Measurements from ENCODE around the gene LRRC72.

Gene LRRC72

DNA sequence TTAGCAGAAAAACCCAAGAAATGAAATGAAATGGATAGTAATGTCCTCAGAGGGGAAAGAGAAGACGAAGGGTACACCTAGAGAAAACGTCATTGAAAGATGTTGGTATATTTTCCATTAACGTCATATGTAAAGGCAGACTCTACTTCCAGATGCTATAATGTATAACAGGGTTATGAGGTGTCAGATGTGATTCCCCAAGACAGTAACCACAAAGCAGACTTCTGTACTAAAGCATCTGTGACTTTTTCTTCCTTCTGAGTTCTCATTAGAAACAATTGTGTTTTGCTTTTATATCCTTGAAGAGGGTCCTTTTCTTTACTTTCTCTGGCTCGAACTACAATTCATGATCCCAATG, 37.4 kb downstream of the LRRC72 start:
- Histone ChIP-seq H3K9me3 (ENCODE audit: control insufficient read depth in 5 of 5, low read length in 5 of 5) (no peaks in the 10 kb centered on the region), H3K4me1 (ENCODE audit: control insufficient read depth in 5 of 5, insufficient read depth in 5 of 5, low read length in 5 of 5) (no peaks in the 10 kb centered on the region), H3K27me3 (ENCODE audit: control insufficient read depth in 5 of 5, insufficient read depth in 4 of 5, low read length in 5 of 5) (no peaks in the 10 kb centered on the region), H3K4me3 (ENCODE audit: low read depth in 1 of 5, low read length in 5 of 5) (no peak overlapping the region), H3K9ac (ENCODE audit: low read length in 5 of 5) (no peak overlapping the region), H3K27ac (ENCODE audit: low read depth, low read length) (no peak overlapping the region), H3K36me3 (ENCODE audit: control insufficient read depth in 5 of 5, insufficient read depth in 5 of 5, low read length in 5 of 5) (no peaks in the 10 kb centered on the region)

DNA sequence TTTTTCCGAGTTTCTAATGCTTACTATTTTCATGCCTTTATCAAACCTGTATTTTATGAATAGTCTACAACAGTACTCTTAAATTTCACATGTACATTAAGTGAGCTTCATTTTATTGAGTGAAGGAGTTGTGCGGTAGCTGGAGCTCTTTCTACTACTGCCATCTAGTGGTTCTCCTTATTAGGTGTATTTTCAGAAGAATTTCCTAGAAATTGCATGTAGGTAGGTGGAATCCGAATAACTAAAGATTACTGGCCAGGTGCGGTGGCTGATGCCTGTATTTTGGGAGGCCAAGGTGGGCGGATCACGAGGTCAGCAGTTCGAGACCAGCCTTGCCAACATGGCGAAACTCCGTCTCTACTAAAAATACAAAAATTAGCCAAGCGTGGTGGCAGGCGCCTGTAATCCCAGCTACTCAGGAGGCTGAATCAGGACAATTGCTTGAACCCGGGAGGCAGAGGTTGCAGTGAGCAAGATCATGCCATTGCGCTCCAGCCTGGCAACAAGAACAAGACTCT, 38.3 kb downstream of the LRRC72 start:
- H3K9ac ChIP-seq (ENCODE audit: low read length in 5 of 5), result no peak overlapping the region
- H3K27ac ChIP-seq (ENCODE audit: low read depth, low read length), result no peak overlapping the region
- H3K9me3 ChIP-seq (ENCODE audit: control insufficient read depth in 5 of 5, low read length in 5 of 5), result no peaks in the 10 kb centered on the region
- H3K4me3 ChIP-seq (ENCODE audit: low read depth in 1 of 5, low read length in 5 of 5), result no peak overlapping the region
- no peaks in the 10 kb centered on the region for H3K4me1 ChIP-seq (ENCODE audit: control insufficient read depth in 5 of 5, insufficient read depth in 5 of 5, low read length in 5 of 5)
- H3K36me3 ChIP-seq (ENCODE audit: control insufficient read depth in 5 of 5, insufficient read depth in 5 of 5, low read length in 5 of 5), result no peaks in the 10 kb centered on the region
- H3K27me3 ChIP-seq (ENCODE audit: control insufficient read depth in 5 of 5, insufficient read depth in 4 of 5, low read length in 5 of 5), result no peaks in the 10 kb centered on the region

DNA sequence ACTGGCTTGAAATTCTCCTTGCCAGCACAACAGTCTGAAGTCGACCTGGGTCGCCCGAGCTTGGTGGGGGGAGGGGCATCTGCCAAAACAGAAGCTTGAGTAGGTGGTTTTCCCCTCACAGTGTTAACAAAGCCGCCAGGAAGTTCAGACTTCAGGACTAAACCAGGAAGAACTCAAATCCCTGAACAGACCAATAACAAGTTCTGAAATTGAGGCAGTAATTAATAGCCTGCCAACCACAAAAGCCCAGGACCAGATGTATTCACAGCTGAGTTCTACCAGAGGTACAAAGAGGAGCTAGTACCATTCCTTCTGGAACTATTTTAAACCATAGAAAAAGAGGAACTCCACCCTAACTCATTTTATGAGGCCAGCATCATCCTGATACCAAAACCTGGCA, 45.3 kb downstream of the LRRC72 start:
- H3K4me3 ChIP-seq (ENCODE audit: low read depth in 1 of 5, low read length in 5 of 5), result no peak overlapping the region
- no peaks in the 10 kb centered on the region for H3K36me3 ChIP-seq (ENCODE audit: control insufficient read depth in 5 of 5, insufficient read depth in 5 of 5, low read length in 5 of 5)
- no peaks in the 10 kb centered on the region for H3K27me3 ChIP-seq (ENCODE audit: control insufficient read depth in 5 of 5, insufficient read depth in 4 of 5, low read length in 5 of 5)
- no peak overlapping the region for H3K27ac ChIP-seq (ENCODE audit: low read depth, low read length)
- H3K9ac ChIP-seq (ENCODE audit: low read length in 5 of 5), result no peak overlapping the region
- no peaks in the 10 kb centered on the region for H3K9me3 ChIP-seq (ENCODE audit: control insufficient read depth in 5 of 5, low read length in 5 of 5)
- no peaks in the 10 kb centered on the region for H3K4me1 ChIP-seq (ENCODE audit: control insufficient read depth in 5 of 5, insufficient read depth in 5 of 5, low read length in 5 of 5)

DNA sequence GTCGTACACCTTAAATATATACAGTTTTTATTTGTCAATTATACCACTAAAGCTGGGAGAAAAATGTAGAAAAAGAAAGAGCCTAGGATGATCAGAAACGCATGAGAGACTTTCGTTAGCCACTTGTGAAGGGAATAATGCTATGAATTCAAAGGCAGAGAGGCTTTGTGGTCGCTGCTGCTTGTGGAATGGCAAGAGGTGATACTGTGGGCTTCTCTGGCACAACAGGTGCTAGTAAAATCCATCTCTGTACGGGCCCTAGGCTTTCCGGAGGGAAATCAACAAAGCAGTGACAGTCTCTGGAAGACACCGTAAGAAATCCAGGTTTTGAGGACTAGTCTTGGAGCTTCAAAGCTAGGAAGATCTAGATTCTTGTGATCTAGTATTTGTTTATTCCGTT, 52.6 kb downstream of the LRRC72 start:
- Histone ChIP-seq H3K9ac (ENCODE audit: low read length in 5 of 5) (no peak overlapping the region), H3K27ac (ENCODE audit: low read depth, low read length) (no peak overlapping the region), H3K4me3 (ENCODE audit: low read depth in 1 of 5, low read length in 5 of 5) (no peak overlapping the region), H3K4me1 (ENCODE audit: control insufficient read depth in 5 of 5, insufficient read depth in 5 of 5, low read length in 5 of 5) (no peaks in the 10 kb centered on the region), H3K27me3 (ENCODE audit: control insufficient read depth in 5 of 5, insufficient read depth in 4 of 5, low read length in 5 of 5) (no peaks in the 10 kb centered on the region), H3K36me3 (ENCODE audit: control insufficient read depth in 5 of 5, insufficient read depth in 5 of 5, low read length in 5 of 5) (no peaks in the 10 kb centered on the region), H3K9me3 (ENCODE audit: control insufficient read depth in 5 of 5, low read length in 5 of 5) (no peaks in the 10 kb centered on the region)

DNA sequence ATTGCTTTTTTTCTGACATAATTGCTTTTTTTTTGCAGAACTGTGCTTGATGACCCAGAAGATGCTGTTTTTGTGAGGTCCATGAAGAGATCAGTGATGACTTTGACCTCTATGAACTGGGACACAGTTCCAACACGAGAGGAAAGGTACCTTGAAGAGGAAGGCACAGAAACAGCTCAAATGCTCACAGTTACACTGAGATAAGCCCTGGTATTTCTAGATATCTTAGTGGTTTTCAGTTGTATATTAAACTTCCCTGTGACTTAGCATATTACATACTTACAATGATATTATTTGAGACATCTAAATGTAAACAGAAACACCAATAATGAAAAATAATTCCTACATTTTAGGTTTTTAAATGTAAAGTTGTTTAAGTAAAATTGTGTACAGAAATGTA, 54.7 kb downstream of the LRRC72 start:
- H3K4me1 ChIP-seq (ENCODE audit: control insufficient read depth in 5 of 5, insufficient read depth in 5 of 5, low read length in 5 of 5), result no peaks in the 10 kb centered on the region
- H3K27me3 ChIP-seq (ENCODE audit: control insufficient read depth in 5 of 5, insufficient read depth in 4 of 5, low read length in 5 of 5), result no peaks in the 10 kb centered on the region
- H3K36me3 ChIP-seq (ENCODE audit: control insufficient read depth in 5 of 5, insufficient read depth in 5 of 5, low read length in 5 of 5), result no peaks in the 10 kb centered on the region

DNA sequence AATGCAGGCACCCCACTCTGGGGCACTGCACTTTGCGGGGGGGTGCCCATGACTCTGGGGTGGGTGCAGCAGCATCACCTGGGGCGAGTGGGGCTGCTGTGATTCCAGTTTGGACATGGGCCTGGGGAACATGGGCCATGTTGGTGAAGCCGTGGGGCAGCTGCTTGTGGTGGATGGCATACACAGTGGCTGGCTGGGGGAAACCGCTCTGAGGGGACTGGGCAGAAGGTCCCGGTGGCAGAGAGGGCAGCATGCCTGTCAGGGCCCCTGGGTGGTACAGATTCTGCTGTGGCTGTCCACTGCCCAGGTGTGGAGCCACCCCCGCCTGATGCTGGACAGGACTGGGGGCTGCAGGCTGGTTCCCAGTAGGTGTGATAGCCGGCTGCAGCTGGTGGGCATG, 57.2 kb downstream of the LRRC72 start:
- H3K27ac ChIP-seq (ENCODE audit: low read depth, low read length), result no peak overlapping the region
- H3K36me3 ChIP-seq (ENCODE audit: control insufficient read depth in 5 of 5, insufficient read depth in 5 of 5, low read length in 5 of 5), result no peaks in the 10 kb centered on the region

More for the DNA sequence above, 54.7 kb downstream of the LRRC72 start:
- peaks cover 0 to 6% (median 0%) of the 10 kb centered on the region in 5 donors for H3K9me3 ChIP-seq (ENCODE audit: control insufficient read depth in 5 of 5, low read length in 5 of 5)
- no peak overlapping the region for H3K4me3 ChIP-seq (ENCODE audit: low read depth in 1 of 5, low read length in 5 of 5)
- no peak overlapping the region for H3K9ac ChIP-seq (ENCODE audit: low read length in 5 of 5)
- H3K27ac ChIP-seq (ENCODE audit: low read depth, low read length), result no peak overlapping the region

DNA sequence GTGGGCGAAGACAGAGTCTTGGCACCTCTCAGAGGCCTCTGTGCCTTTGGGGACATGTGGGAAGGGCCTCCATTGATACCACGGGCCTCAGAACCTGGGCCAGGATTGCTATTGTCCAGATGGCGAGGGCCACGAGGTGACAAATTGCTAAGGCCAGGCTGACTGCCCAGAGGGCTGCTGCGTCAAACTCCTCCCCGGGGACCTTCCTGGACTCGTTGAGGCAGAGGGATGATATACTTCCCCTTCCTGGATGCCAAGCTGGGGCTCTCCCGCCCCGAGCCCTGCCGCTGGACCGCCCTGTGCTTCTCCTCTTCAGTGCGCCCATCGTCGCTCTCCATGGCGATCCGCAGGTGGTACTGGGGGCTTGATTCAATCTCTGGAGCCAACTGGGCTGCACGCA, 58.9 kb downstream of the LRRC72 start:
- Histone ChIP-seq H3K9ac (ENCODE audit: low read length in 5 of 5) (no peak overlapping the region), H3K27ac (ENCODE audit: low read depth, low read length) (no peak overlapping the region), H3K9me3 (ENCODE audit: control insufficient read depth in 5 of 5, low read length in 5 of 5) (peaks cover 0 to 6% (median 0%) of the 10 kb centered on the region in 5 donors), H3K4me1 (ENCODE audit: control insufficient read depth in 5 of 5, insufficient read depth in 5 of 5, low read length in 5 of 5) (peaks cover 0 to 10% (median 4%) of the 10 kb centered on the region in 5 donors), H3K27me3 (ENCODE audit: control insufficient read depth in 5 of 5, insufficient read depth in 4 of 5, low read length in 5 of 5) (no peaks in the 10 kb centered on the region), H3K4me3 (ENCODE audit: low read depth in 1 of 5, low read length in 5 of 5) (no peak overlapping the region), H3K36me3 (ENCODE audit: control insufficient read depth in 5 of 5, insufficient read depth in 5 of 5, low read length in 5 of 5) (no peaks in the 10 kb centered on the region)

More for the DNA sequence above, 57.2 kb downstream of the LRRC72 start:
- H3K4me3 ChIP-seq (ENCODE audit: low read depth in 1 of 5, low read length in 5 of 5), result no peak overlapping the region
- peaks cover 0 to 6% (median 0%) of the 10 kb centered on the region in 5 donors for H3K9me3 ChIP-seq (ENCODE audit: control insufficient read depth in 5 of 5, low read length in 5 of 5)
- H3K9ac ChIP-seq (ENCODE audit: low read length in 5 of 5), result no peak overlapping the region
- peaks cover 0 to 5% (median 4%) of the 10 kb centered on the region in 5 donors for H3K4me1 ChIP-seq (ENCODE audit: control insufficient read depth in 5 of 5, insufficient read depth in 5 of 5, low read length in 5 of 5)
- H3K27me3 ChIP-seq (ENCODE audit: control insufficient read depth in 5 of 5, insufficient read depth in 4 of 5, low read length in 5 of 5), result no peaks in the 10 kb centered on the region

DNA sequence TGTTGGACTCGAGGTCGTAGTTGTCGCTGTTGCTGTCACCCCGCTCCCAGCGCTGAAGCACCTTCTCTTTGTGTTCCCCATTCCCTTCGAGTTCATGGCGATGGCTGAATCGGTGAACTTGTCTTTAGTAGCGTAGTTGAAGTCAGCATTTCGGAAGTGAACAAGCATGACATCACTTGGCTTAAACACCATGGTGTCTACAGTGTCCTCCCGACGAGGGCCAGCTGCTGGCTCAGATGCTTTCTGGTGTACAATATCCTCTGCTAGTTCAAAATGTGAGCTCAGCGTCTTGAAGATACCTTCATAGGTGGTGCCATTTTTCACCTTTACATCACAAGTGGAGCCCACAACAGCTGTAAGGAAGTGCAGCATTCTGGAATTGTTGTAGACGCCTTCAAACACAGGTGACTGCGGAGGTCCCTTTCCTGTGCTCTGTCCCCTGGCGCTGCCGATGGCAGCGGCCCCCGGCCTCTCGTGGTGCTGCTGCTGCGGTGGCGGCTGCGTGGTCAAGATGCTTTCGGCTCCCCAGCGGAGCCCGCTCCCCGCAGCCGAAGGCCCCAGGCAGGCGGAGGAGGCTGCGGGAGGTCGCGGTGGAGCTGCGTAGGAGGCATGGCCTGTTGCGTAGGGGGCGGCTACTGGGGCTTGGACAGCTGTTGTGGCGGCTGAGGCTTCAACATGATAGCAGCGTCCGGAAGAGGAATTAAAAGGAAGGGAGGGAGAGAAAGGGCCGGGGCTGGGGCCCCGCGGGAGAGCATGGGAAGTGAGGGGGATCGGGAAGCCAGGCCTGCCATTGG, 59.7 kb downstream of the LRRC72 start:
- Histone ChIP-seq H3K9me3 (ENCODE audit: control insufficient read depth in 5 of 5, low read length in 5 of 5) (peaks cover 0 to 6% (median 0%) of the 10 kb centered on the region in 5 donors), H3K9ac (ENCODE audit: low read length in 5 of 5) (no peak overlapping the region)

DNA sequence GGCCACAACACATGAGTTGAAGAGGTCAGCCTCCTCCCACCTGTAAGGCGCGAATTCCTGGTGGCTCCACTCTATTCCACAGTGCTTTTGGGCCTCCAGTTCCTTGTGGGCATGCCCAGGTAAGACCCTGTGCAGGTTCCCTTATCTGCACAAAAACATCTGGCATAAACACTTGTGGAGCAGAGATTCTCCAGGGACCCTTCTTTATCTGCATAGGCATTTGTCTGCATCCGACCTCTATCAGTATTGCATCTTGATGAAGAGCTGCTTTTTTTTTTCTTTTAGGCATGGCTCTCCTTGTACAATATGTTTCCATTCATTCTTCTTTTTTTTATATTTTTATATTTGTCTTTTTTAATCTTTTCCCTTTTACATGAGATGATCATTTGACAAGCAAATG, 60.5 kb downstream of the LRRC72 start:
- Histone ChIP-seq H3K4me1 (ENCODE audit: control insufficient read depth in 5 of 5, insufficient read depth in 5 of 5, low read length in 5 of 5) (peaks cover 0 to 10% (median 4%) of the 10 kb centered on the region in 5 donors), H3K27ac (ENCODE audit: low read depth, low read length) (no peak overlapping the region), H3K9me3 (ENCODE audit: control insufficient read depth in 5 of 5, low read length in 5 of 5) (peaks cover 0 to 6% (median 0%) of the 10 kb centered on the region in 5 donors), H3K9ac (ENCODE audit: low read length in 5 of 5) (no peak overlapping the region), H3K27me3 (ENCODE audit: control insufficient read depth in 5 of 5, insufficient read depth in 4 of 5, low read length in 5 of 5) (no peaks in the 10 kb centered on the region), H3K4me3 (ENCODE audit: low read depth in 1 of 5, low read length in 5 of 5) (no peak overlapping the region), H3K36me3 (ENCODE audit: control insufficient read depth in 5 of 5, insufficient read depth in 5 of 5, low read length in 5 of 5) (no peaks in the 10 kb centered on the region)

More for the DNA sequence above, 59.7 kb downstream of the LRRC72 start:
- Histone ChIP-seq H3K27ac (ENCODE audit: low read depth, low read length) (no peak overlapping the region), H3K4me3 (ENCODE audit: low read depth in 1 of 5, low read length in 5 of 5) (peak overlapping the region in 1 of 5 donors; percentile 29), H3K36me3 (ENCODE audit: control insufficient read depth in 5 of 5, insufficient read depth in 5 of 5, low read length in 5 of 5) (no peaks in the 10 kb centered on the region), H3K27me3 (ENCODE audit: control insufficient read depth in 5 of 5, insufficient read depth in 4 of 5, low read length in 5 of 5) (no peaks in the 10 kb centered on the region), H3K4me1 (ENCODE audit: control insufficient read depth in 5 of 5, insufficient read depth in 5 of 5, low read length in 5 of 5) (peaks cover 0 to 10% (median 4%) of the 10 kb centered on the region in 5 donors)

DNA sequence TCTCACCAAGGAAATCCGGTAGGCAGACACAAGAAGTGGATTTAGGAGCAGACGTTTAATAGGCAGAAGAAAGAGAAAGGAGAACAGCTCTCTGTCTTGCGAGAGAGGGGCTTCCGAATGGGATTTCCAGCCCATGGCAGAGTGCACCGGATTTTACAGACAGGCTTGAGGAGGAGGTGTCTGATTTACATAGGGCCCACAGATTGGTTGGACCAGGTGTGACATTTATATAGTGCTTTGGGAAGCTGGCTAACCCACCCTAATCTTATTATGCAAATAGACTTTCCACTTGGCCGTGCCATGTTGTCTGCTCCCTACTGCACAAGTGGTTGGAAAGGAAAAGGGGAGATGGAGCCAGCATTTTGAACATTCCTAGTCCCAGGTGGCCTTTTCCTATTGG, 61.2 kb downstream of the LRRC72 start:
- Histone ChIP-seq H3K4me3 (ENCODE audit: low read depth in 1 of 5, low read length in 5 of 5) (peak overlapping the region in 1 of 5 donors; percentile 25), H3K27me3 (ENCODE audit: control insufficient read depth in 5 of 5, insufficient read depth in 4 of 5, low read length in 5 of 5) (no peaks in the 10 kb centered on the region), H3K36me3 (ENCODE audit: control insufficient read depth in 5 of 5, insufficient read depth in 5 of 5, low read length in 5 of 5) (no peaks in the 10 kb centered on the region), H3K4me1 (ENCODE audit: control insufficient read depth in 5 of 5, insufficient read depth in 5 of 5, low read length in 5 of 5) (peaks cover 0 to 10% (median 4%) of the 10 kb centered on the region in 5 donors), H3K9me3 (ENCODE audit: control insufficient read depth in 5 of 5, low read length in 5 of 5) (peaks cover 0 to 6% (median 0%) of the 10 kb centered on the region in 5 donors), H3K27ac (ENCODE audit: low read depth, low read length) (no peak overlapping the region), H3K9ac (ENCODE audit: low read length in 5 of 5) (no peak overlapping the region)
